K562 (cell line): ENCODE results near the gene RBPJL. TPM values are rescaled to one million over a fixed set of nuclear protein-coding genes. Genes with fewer than 3 reads are reported as not detected.

Experiments used
- BHLHE40 ChIP-seq: IDR thresholded peaks from 2 replicates; pipeline ENCODE4 v1.6.1; 2011; ENCODE audit warnings: low read length, improper control_type of control experiment
- CREM ChIP-seq: IDR thresholded peaks from 2 replicates; pipeline ENCODE4 v1.6.1; 2014; ENCODE audit warnings: antibody characterized with exemption, low read depth
- FIP1L1 ChIP-seq: fragments of 200-400 bp; formaldehyde crosslinking; IDR thresholded peaks from 2 replicates; pipeline ENCODE4 v1.6.1; 2018; ENCODE audit warnings: mild to moderate bottlenecking, low read depth, low read length; ENCODE audit not compliant: poor library complexity, severe bottlenecking
- GTF2A2 ChIP-seq: IDR thresholded peaks from 2 replicates; pipeline ENCODE4 v1.6.1; 2016; ENCODE audit warnings: mild to moderate bottlenecking, missing genetic modification characterization, missing compliant biosample characterization
- HDAC1 ChIP-seq, 2 experiments: fragments of 450-650 bp; IDR thresholded peaks; 2 replicates each; pipeline ENCODE4 v1.6.1; 2016 to 2017; ENCODE audit warnings: inconsistent platforms in 1 of 2, mild to moderate bottlenecking in 1 of 2, moderate library complexity in 1 of 2
- HIVEP1 ChIP-seq: fragments of 250-450 bp; sonication (Bioruptor Pico); IDR thresholded peaks from 2 replicates; pipeline ENCODE4 v1.4.0; 2020; ENCODE audit warnings: mild to moderate bottlenecking
- MXI1 ChIP-seq: IDR thresholded peaks from 2 replicates; pipeline ENCODE4 v1.6.1; 2011; ENCODE audit warnings: low read depth, mild to moderate bottlenecking, improper control_type of control experiment, low read length
- PHF21A ChIP-seq: fragments of 450-650 bp; IDR thresholded peaks from 2 replicates; pipeline ENCODE4 v1.6.1; 2017; ENCODE audit warnings: low read depth, borderline replicate concordance
- POLR2H ChIP-seq: IDR thresholded peaks from 2 replicates; pipeline ENCODE4 v1.6.1; 2016; ENCODE audit warnings: missing genetic modification characterization, low read depth, mild to moderate bottlenecking, control low read depth, missing compliant biosample characterization, moderate library complexity
- RBM25 ChIP-seq: fragments of 200-400 bp; formaldehyde crosslinking; IDR thresholded peaks from 2 replicates; pipeline ENCODE4 v1.6.1; 2018; ENCODE audit warnings: low read length, low read depth, moderate library complexity; ENCODE audit not compliant: severe bottlenecking
- SAFB2 ChIP-seq: fragments of 200-400 bp; formaldehyde crosslinking; IDR thresholded peaks from 2 replicates; pipeline ENCODE4 v1.6.1; 2018; ENCODE audit warnings: borderline replicate concordance, low read length, low read depth, moderate library complexity; ENCODE audit not compliant: severe bottlenecking
- TCF7 ChIP-seq: sonication (generic); IDR thresholded peaks from 2 replicates; pipeline ENCODE4 v1.6.1; 2016; ENCODE audit warnings: antibody characterized with exemption, borderline replicate concordance
- ZNF12 ChIP-seq: sonication (generic); formaldehyde crosslinking; IDR thresholded peaks from 2 replicates; pipeline ENCODE4 v1.4.0; 2020; ENCODE audit warnings: mild to moderate bottlenecking, missing genetic modification reagents
- polyA plus RNA-seq, 8 experiments: library from polyadenylated mRNA; depleted of rRNA in 4 of 8; stranded (reverse) in 5 of 8; unstranded in 3 of 8; fragments of >200 nt; fragmentation: Nextera tagmentation in 2 of 8; fragmentation: Illumina TruSeq in 1 of 8; extraction: Ambion mirVana in 2 of 8; extraction: Trizol in 1 of 8; gene quantifications; 2 replicates each; pipeline versions ENCODE4 v1.2.1 to v1.2.3, GENCODE V29; 2011 to 2014; ENCODE audit warnings: inconsistent platforms in 1 of 8, missing spikeins in 1 of 8
- total RNA-seq, 7 experiments: library from RNA; depleted of rRNA in 6 of 7; stranded (reverse); fragments of >200 nt in 6 of 7; fragmentation: Illumina TruSeq in 2 of 7; extraction: Trizol in 2 of 7; gene quantifications; 2 replicates each; pipeline versions ENCODE4 v1.2.1 to v1.2.3, GENCODE V29; 2011 to 2021; ENCODE audit warnings: low replicate concordance in 1 of 7
- TF ChIP-seq, protein P1 (sequence below), 2 experiments: fragments of 150-350 bp in 1 of 2; IDR thresholded peaks; 2 replicates each; pipeline ENCODE4 v1.6.1; 2012 to 2016; ENCODE audit warnings: low read depth in 2 of 2, low read length in 2 of 2, mild to moderate bottlenecking in 1 of 2, moderate library complexity in 1 of 2
- TF ChIP-seq, protein P2 (sequence below), 2 experiments: IDR thresholded peaks; 2 replicates each; pipeline ENCODE4 v1.6.1; 2012; ENCODE audit warnings: improper control_type of control experiment in 2 of 2, low read depth in 2 of 2, low read length in 2 of 2, borderline replicate concordance in 1 of 2
- TF ChIP-seq, protein P3 (sequence below): sonication (generic); formaldehyde crosslinking; IDR thresholded peaks from 2 replicates; pipeline ENCODE4 v1.8.0; 2022; ENCODE audit warnings: mild to moderate bottlenecking, missing genetic modification reagents
- TF ChIP-seq, protein P4 (sequence below): fragments of 450-650 bp; formaldehyde crosslinking; IDR thresholded peaks from 2 replicates; pipeline ENCODE4 v1.4.0; 2022; ENCODE audit warnings: mild to moderate bottlenecking, moderate library complexity
- TF ChIP-seq, protein P5 (sequence below): fragments of 250-450 bp; sonication (Bioruptor Pico); IDR thresholded peaks from 2 replicates; pipeline ENCODE4 v1.4.0; 2020

Gene RBPJL
- total and polyA plus RNA-seq, 9 of the 15 experiments (the other 6 are each of a cell fraction or from before 2014, with no cell fraction given): not detected

DNA sequence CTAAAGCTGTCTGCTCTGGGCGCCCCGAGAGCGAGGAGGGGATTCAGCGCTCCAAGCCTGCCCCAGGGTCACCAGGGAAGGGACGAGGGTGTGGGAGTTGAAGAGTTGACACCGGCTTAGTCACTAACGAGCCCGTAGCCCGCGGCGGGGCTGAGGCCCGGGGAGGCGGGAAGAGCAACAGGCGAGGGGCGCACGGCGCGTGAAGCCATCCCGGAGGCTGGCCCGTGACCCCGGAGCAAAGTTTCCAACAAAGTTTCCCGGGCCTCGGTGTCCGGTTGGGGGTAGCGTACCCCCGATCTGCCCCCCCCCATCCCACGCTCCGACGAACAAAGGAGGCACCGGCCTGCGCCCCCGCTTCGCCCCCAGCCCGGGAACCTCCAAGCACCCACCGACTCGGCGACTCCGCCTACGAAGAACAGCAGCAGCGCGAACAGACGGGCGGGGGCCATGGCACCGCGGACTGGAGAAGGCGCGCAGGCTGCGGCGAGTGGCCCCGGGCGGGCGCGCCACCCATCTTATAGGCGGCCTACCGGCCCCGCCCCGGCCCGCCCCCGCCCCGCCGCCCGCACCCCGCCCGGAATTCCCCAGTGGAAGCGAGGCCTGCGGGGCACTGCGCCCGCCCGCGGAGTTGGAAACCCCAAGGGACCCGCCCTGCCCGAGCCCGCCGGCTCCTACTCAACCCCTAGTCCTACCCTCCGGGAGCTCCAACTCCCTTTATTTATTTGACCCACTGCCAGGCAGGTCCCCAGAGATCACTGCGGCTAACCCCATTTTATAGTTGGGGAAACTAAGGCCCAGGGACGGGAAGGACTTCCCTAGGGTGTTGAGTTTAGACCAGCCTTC lies 41.5 kb downstream of the RBPJL start, which contains the start of gene SDC4 (continued):
- TF ChIP-seq POLR2H (tag): peak; percentile 94
- TF ChIP-seq MXI1: no peak
- TF ChIP-seq, protein P1, sequence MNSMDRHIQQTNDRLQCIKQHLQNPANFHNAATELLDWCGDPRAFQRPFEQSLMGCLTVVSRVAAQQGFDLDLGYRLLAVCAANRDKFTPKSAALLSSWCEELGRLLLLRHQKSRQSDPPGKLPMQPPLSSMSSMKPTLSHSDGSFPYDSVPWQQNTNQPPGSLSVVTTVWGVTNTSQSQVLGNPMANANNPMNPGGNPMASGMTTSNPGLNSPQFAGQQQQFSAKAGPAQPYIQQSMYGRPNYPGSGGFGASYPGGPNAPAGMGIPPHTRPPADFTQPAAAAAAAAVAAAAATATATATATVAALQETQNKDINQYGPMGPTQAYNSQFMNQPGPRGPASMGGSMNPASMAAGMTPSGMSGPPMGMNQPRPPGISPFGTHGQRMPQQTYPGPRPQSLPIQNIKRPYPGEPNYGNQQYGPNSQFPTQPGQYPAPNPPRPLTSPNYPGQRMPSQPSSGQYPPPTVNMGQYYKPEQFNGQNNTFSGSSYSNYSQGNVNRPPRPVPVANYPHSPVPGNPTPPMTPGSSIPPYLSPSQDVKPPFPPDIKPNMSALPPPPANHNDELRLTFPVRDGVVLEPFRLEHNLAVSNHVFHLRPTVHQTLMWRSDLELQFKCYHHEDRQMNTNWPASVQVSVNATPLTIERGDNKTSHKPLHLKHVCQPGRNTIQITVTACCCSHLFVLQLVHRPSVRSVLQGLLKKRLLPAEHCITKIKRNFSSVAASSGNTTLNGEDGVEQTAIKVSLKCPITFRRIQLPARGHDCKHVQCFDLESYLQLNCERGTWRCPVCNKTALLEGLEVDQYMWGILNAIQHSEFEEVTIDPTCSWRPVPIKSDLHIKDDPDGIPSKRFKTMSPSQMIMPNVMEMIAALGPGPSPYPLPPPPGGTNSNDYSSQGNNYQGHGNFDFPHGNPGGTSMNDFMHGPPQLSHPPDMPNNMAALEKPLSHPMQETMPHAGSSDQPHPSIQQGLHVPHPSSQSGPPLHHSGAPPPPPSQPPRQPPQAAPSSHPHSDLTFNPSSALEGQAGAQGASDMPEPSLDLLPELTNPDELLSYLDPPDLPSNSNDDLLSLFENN (IDR thresholded peaks at IDR 0.05; ENCODE audit: low read depth in 2 of 2, low read length in 2 of 2): peak in 1 of 2 experiments; percentile 77; a peak in 2 of 4 replicates
- TF ChIP-seq TCF7: no peak
- TF ChIP-seq, protein P2, sequence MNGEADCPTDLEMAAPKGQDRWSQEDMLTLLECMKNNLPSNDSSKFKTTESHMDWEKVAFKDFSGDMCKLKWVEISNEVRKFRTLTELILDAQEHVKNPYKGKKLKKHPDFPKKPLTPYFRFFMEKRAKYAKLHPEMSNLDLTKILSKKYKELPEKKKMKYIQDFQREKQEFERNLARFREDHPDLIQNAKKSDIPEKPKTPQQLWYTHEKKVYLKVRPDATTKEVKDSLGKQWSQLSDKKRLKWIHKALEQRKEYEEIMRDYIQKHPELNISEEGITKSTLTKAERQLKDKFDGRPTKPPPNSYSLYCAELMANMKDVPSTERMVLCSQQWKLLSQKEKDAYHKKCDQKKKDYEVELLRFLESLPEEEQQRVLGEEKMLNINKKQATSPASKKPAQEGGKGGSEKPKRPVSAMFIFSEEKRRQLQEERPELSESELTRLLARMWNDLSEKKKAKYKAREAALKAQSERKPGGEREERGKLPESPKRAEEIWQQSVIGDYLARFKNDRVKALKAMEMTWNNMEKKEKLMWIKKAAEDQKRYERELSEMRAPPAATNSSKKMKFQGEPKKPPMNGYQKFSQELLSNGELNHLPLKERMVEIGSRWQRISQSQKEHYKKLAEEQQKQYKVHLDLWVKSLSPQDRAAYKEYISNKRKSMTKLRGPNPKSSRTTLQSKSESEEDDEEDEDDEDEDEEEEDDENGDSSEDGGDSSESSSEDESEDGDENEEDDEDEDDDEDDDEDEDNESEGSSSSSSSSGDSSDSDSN (IDR thresholded peaks at IDR 0.05; ENCODE audit: borderline replicate concordance in 1 of 2, low read depth in 2 of 2, low read length in 2 of 2): peak in 1 of 2 experiments; percentile 77; a peak in 2 of 4 replicates
- TF ChIP-seq BHLHE40: 0 out of 2 replicates have a peak, but pooled peaks have one; percentile 4
- TF ChIP-seq CREM: peak; percentile 3
- TF ChIP-seq, protein P3, sequence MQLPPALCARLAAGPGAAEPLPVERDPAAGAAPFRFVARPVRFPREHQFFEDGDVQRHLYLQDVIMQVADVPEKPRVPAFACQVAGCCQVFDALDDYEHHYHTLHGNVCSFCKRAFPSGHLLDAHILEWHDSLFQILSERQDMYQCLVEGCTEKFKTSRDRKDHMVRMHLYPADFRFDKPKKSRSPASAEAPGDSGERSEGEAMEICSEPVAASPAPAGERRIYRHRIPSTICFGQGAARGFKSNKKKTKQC: 0 out of 2 replicates have a peak, but pooled peaks have one; percentile 43
- TF ChIP-seq, protein P4, sequence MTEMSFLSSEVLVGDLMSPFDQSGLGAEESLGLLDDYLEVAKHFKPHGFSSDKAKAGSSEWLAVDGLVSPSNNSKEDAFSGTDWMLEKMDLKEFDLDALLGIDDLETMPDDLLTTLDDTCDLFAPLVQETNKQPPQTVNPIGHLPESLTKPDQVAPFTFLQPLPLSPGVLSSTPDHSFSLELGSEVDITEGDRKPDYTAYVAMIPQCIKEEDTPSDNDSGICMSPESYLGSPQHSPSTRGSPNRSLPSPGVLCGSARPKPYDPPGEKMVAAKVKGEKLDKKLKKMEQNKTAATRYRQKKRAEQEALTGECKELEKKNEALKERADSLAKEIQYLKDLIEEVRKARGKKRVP (CRISPR knock-in tag): no peak
- TF ChIP-seq FIP1L1: peak; percentile 65
- TF ChIP-seq HDAC1 (IDR thresholded peaks at IDR 0.05): peak in 1 of 2 experiments; percentile 37; a peak in 1 of 4 replicates
- TF ChIP-seq GTF2A2: peak; percentile 87
- TF ChIP-seq HIVEP1: no peak
- peak; percentile 62 for TF ChIP-seq RBM25
- TF ChIP-seq PHF21A: no peak
- TF ChIP-seq ZNF12 (CRISPR knock-in tag): peak; percentile 44; the same call in 1 of the 2 replicates
- no peak for TF ChIP-seq SAFB2
- TF ChIP-seq, protein P5, sequence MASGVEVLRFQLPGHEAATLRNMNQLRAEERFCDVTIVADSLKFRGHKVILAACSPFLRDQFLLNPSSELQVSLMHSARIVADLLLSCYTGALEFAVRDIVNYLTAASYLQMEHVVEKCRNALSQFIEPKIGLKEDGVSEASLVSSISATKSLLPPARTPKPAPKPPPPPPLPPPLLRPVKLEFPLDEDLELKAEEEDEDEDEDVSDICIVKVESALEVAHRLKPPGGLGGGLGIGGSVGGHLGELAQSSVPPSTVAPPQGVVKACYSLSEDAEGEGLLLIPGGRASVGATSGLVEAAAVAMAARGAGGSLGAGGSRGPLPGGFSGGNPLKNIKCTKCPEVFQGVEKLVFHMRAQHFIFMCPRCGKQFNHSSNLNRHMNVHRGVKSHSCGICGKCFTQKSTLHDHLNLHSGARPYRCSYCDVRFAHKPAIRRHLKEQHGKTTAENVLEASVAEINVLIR (CRISPR knock-in tag): no peak
